ENCODE results near the gene ARF5. TPM values are rescaled to one million over a fixed set of nuclear protein-coding genes. Genes with fewer than 3 reads are reported as not detected.

Gene ARF5
- total and polyA plus RNA-seq, 2 experiments from 2014 or later, result 207 to 263 TPM

GRCh38 chr7:127588697-127589482 lies 679 bp downstream of the ARF5 start:
- in situ Hi-C loops (cut with MboI), result no loop called here
- peaks cover 12% of the 10 kb centered on the region for H3K4me1 ChIP-seq (ENCODE audit: insufficient read depth)

GRCh38 chr7:127589896-127590295 lies 1.7 kb downstream of the ARF5 start:
- Histone ChIP-seq H3K9ac (peak overlapping the region; percentile 95; the same call in 1 of the 2 replicates), H3K27me3 (replicated peaks; ENCODE audit: insufficient read depth) (no peaks in the 10 kb centered on the region), H3K9me2 (ENCODE audit: insufficient read depth) (no peaks in the 10 kb centered on the region), H3K4me3 (peak overlapping the region; percentile 96), H3K9me3 (ENCODE audit: low read depth) (no peaks in the 10 kb centered on the region), H4K20me1 (ENCODE audit: insufficient read depth) (no peaks in the 10 kb centered on the region), H3K27ac (no peak overlapping the region), H3K36me3 (ENCODE audit: low read depth) (peaks cover 9% of the 10 kb centered on the region; the same call in 1 of the 2 replicates), H3K4me2 (ENCODE audit: unreplicated experiment) (peak overlapping the region; percentile 84), H3K79me2 (ENCODE audit: insufficient read depth) (peaks cover 28% of the 10 kb centered on the region), H3K4me1 (ENCODE audit: insufficient read depth) (peaks cover 8% of the 10 kb centered on the region), H2AFZ (no peak overlapping the region), H3F3A (ENCODE audit: insufficient read depth) (no peaks in the 10 kb centered on the region)
- in situ Hi-C loops (cut with MboI), result no loop called here
- no peak for TF ChIP-seq EZH2 (IDR thresholded peaks at IDR 0.05; ENCODE audit: insufficient read depth, poor library complexity, severe bottlenecking)
- 82 to 83% methylated on average over 3 of the region's 3 CpGs for WGBS, 2 experiments (ENCODE audit: low coverage in 1 of 2, low lambda C conversion rate in 2 of 2, missing lambda C conversion rate in 2 of 2)
- DNase-seq, result peak; percentile 47

More at GRCh38 chr7:127588697-127589482, 679 bp downstream of the ARF5 start:
- Histone ChIP-seq H3K9me3 (ENCODE audit: low read depth) (no peaks in the 10 kb centered on the region), H4K20me1 (ENCODE audit: insufficient read depth) (no peaks in the 10 kb centered on the region), H3K9ac (peak overlapping the region; percentile 95), H3F3A (ENCODE audit: insufficient read depth) (no peaks in the 10 kb centered on the region), H3K27me3 (replicated peaks; ENCODE audit: insufficient read depth) (no peaks in the 10 kb centered on the region), H3K27ac (peak overlapping the region; percentile 62), H3K4me3 (peak overlapping the region; percentile 96), H3K4me2 (ENCODE audit: unreplicated experiment) (peak overlapping the region; percentile 84), H3K9me2 (ENCODE audit: insufficient read depth) (no peaks in the 10 kb centered on the region), H3K36me3 (ENCODE audit: low read depth) (peaks cover 9% of the 10 kb centered on the region; the same call in 1 of the 2 replicates), H2AFZ (peak overlapping the region; percentile 96), H3K79me2 (ENCODE audit: insufficient read depth) (peaks cover 38% of the 10 kb centered on the region)
- 2 to 3% methylated on average over 42 to 43 of the region's 43 CpGs for WGBS, 2 experiments (ENCODE audit: low coverage in 1 of 2, low lambda C conversion rate in 2 of 2, missing lambda C conversion rate in 2 of 2)
- peak; percentile 66 for DNase-seq
- TF ChIP-seq EZH2 (IDR thresholded peaks at IDR 0.05; ENCODE audit: insufficient read depth, poor library complexity, severe bottlenecking), result no peak
- TF ChIP-seq EZH2phosphoT487 (IDR thresholded peaks at IDR 0.05; ENCODE audit: insufficient read depth, low read depth), result no peak

- WGBS, 2 experiments (ENCODE audit: low coverage in 1 of 2, low lambda C conversion rate in 2 of 2, missing lambda C conversion rate in 2 of 2), result 95 to 98% methylated on average over 7 of the region's 7 CpGs
- Histone ChIP-seq H3K4me3 (no peak overlapping the region), H3K27me3 (replicated peaks; ENCODE audit: insufficient read depth) (no peaks in the 10 kb centered on the region), H3K9ac (no peak overlapping the region), H3K79me2 (ENCODE audit: insufficient read depth) (peaks cover 25% of the 10 kb centered on the region), H3K9me3 (ENCODE audit: low read depth) (no peaks in the 10 kb centered on the region), H4K20me1 (ENCODE audit: insufficient read depth) (no peaks in the 10 kb centered on the region), H2AFZ (no peak overlapping the region), H3K27ac (no peak overlapping the region), H3K36me3 (ENCODE audit: low read depth) (peaks cover 9% of the 10 kb centered on the region; the same call in 1 of the 2 replicates), H3K4me2 (ENCODE audit: unreplicated experiment) (no peak overlapping the region), H3K4me1 (ENCODE audit: insufficient read depth) (peaks cover 8% of the 10 kb centered on the region), H3K9me2 (ENCODE audit: insufficient read depth) (no peaks in the 10 kb centered on the region), H3F3A (ENCODE audit: insufficient read depth) (no peaks in the 10 kb centered on the region)
- in situ Hi-C loops (cut with MboI), result no loop called here
- DNase-seq, result no peak
- no peak for TF ChIP-seq EZH2phosphoT487 (IDR thresholded peaks at IDR 0.05; ENCODE audit: insufficient read depth, low read depth)
- TF ChIP-seq EZH2 (IDR thresholded peaks at IDR 0.05; ENCODE audit: insufficient read depth, poor library complexity, severe bottlenecking), result no peak
These were observed 3.0 kb downstream of the ARF5 start for GRCh38 chr7:127591189-127591588.

GRCh38 chr7:127591591-127591990 lies 3.4 kb downstream of the ARF5 start:
- no peaks in the 10 kb centered on the region for H3F3A ChIP-seq (ENCODE audit: insufficient read depth)
- no peaks in the 10 kb centered on the region for H3K27me3 ChIP-seq (replicated peaks; ENCODE audit: insufficient read depth)
- no peaks in the 10 kb centered on the region for H4K20me1 ChIP-seq (ENCODE audit: insufficient read depth)
- no peak overlapping the region for H3K27ac ChIP-seq
- H3K9me2 ChIP-seq (ENCODE audit: insufficient read depth), result no peaks in the 10 kb centered on the region
- peaks cover 8% of the 10 kb centered on the region for H3K4me1 ChIP-seq (ENCODE audit: insufficient read depth)
- in situ Hi-C loops (cut with MboI), result no loop called here
- TF ChIP-seq EZH2phosphoT487 (IDR thresholded peaks at IDR 0.05; ENCODE audit: insufficient read depth, low read depth), result no peak
- no peak for TF ChIP-seq EZH2 (IDR thresholded peaks at IDR 0.05; ENCODE audit: insufficient read depth, poor library complexity, severe bottlenecking)
- no peak overlapping the region for H3K4me2 ChIP-seq (ENCODE audit: unreplicated experiment)
- H3K4me3 ChIP-seq, result no peak overlapping the region
- no peak overlapping the region for H3K9ac ChIP-seq
- no peak overlapping the region for H2AFZ ChIP-seq
- WGBS, 2 experiments (ENCODE audit: low coverage in 1 of 2, low lambda C conversion rate in 2 of 2, missing lambda C conversion rate in 2 of 2), result 89 to 94% methylated on average over 4 to 6 of the region's 6 CpGs
- no peaks in the 10 kb centered on the region for H3K9me3 ChIP-seq (ENCODE audit: low read depth)
- H3K36me3 ChIP-seq (ENCODE audit: low read depth), result peaks cover 9% of the 10 kb centered on the region; the same call in 1 of the 2 replicates
- peaks cover 25% of the 10 kb centered on the region for H3K79me2 ChIP-seq (ENCODE audit: insufficient read depth)
- DNase-seq, result no peak
